ENCODE data around the gene HPD. TPM values are rescaled to one million over a fixed set of nuclear protein-coding genes. Genes with fewer than 3 reads are reported as not detected.
A peak's percentile ranks its signal among the peaks of the same experiment; 100 is the strongest.
"Not testable (repeated sequence)": the region's sequence is repeated elsewhere in the genome, so short reads cannot be mapped to it uniquely, and the experiment has no call there.

Gene HPD
- total and polyA plus RNA-seq, 12 donors = 1.6 to 13.0 (median 4.0) TPM

DNA sequence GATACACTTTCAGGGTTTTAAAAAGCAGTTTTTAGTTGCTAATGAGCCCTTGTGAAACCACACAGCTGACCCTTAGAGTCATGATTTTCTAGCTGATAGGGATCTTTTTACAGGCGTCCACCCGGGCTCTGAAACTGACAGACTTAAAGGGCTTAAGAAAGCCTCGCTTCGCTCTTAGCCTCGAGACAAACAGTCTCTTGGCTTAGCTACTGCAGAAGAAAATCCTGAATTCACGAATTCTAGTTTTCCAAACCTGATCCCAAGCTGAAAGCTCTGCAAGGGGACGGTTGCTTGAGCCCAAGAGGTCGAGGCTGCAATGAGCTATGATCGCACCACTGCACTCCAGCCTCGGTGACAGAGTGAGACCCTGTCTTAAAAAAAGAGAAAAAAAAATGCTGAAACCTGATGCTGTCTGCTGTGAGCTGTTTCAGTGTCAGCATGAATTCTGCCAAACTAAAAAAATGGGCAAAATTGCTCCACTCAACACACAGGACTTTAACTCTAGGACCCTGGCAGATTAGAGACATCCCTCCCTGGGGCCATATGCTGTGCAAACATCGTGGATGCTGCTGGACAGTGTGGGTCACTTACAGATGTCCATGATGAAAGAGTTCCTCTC, 3.1 kb upstream of the HPD start:
- intact Hi-C loops (cut with DNase I) = no loop called here
- TF ChIP-seq POLR2A (IDR thresholded peaks at IDR 0.05) = no peak
- TF ChIP-seq, protein P1, sequence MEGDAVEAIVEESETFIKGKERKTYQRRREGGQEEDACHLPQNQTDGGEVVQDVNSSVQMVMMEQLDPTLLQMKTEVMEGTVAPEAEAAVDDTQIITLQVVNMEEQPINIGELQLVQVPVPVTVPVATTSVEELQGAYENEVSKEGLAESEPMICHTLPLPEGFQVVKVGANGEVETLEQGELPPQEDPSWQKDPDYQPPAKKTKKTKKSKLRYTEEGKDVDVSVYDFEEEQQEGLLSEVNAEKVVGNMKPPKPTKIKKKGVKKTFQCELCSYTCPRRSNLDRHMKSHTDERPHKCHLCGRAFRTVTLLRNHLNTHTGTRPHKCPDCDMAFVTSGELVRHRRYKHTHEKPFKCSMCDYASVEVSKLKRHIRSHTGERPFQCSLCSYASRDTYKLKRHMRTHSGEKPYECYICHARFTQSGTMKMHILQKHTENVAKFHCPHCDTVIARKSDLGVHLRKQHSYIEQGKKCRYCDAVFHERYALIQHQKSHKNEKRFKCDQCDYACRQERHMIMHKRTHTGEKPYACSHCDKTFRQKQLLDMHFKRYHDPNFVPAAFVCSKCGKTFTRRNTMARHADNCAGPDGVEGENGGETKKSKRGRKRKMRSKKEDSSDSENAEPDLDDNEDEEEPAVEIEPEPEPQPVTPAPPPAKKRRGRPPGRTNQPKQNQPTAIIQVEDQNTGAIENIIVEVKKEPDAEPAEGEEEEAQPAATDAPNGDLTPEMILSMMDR (IDR thresholded peaks at IDR 0.05) = no peak
- Histone ChIP-seq H3K4me1 (replicated peaks in 1 of 2) (peaks cover 14% of the 10 kb centered on the region in 2 donors), H3K27ac (peak overlapping the region in 1 of 5 donors; percentile 26), H3K4me3 (no peak overlapping the region), H3K36me3 (replicated peaks in 1 of 2) (no peaks in the 10 kb centered on the region), H3K27me3 (no peaks in the 10 kb centered on the region), H3K9me3 (replicated peaks in 1 of 3) (no peaks in the 10 kb centered on the region)
- WGBS, 4 donors = 45 to 57% (median 51%) methylated on average over 11 of the region's 11 CpGs
- DNase-seq = no peak

DNA sequence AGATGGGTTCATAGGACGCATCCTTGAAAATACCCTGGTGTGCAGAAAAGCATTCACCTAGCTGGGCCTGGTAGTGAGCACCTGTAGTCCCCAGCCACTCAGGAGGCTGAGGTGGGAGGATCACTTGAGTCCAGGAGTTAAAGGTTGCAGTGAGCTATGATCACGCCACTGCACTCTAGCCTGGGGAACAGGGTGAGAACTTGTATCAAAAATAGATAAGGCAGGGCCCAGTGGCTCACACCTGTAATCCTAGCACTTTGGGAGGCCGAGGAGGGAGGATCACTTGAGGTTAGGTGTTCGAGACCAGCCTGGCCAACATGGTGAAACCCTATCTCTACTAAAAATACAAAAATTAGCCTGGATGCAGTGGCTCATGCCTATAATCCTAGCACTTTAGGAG, 2.0 kb upstream of the HPD start:
- H3K36me3 ChIP-seq (replicated peaks in 1 of 2); H3K4me3 ChIP-seq; intact Hi-C loops (cut with DNase I); H3K27me3 ChIP-seq; DNase-seq; H3K9me3 ChIP-seq (replicated peaks in 1 of 3); H3K27ac ChIP-seq: not testable (repeated sequence)
- H3K4me1 ChIP-seq (replicated peaks in 1 of 2) = peaks cover 14% of the 10 kb centered on the region in 2 donors
- 93 to 100% (median 96%) methylated on average over 3 to 4 of the region's 4 CpGs for WGBS, 4 donors

DNA sequence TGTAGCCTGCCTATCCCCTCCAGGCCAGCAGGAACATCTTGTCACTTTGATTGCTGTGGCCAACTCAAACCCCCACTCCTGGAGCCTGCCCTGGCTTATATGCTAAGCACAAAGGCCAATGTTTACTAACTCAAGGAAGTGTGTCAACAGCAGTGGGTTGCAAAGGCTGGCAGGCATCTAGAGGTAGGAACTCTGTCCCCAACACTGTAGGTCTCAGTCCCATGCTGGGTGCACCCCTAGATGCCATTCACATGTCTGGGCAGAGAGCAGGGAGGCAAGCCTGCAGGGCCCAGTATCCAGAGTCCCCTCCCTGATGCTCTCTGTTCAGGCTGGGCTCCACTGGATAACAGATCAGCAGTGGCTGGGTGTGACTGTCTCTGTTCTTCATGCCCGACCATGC, 1.6 kb upstream of the HPD start:
- H3K4me3 ChIP-seq = no peak overlapping the region
- H3K27me3 ChIP-seq = no peaks in the 10 kb centered on the region
- peaks cover 14% of the 10 kb centered on the region in 2 donors for H3K4me1 ChIP-seq (replicated peaks in 1 of 2)
- no peaks in the 10 kb centered on the region for H3K36me3 ChIP-seq (replicated peaks in 1 of 2)
- TF ChIP-seq POLR2A (IDR thresholded peaks at IDR 0.05) = no peak
- TF ChIP-seq, protein P1 (IDR thresholded peaks at IDR 0.05) = no peak
- peak overlapping the region in 2 of 5 donors; percentile 95 for H3K27ac ChIP-seq
- H3K9me3 ChIP-seq (replicated peaks in 1 of 3) = no peaks in the 10 kb centered on the region
- DNase-seq = no peak
- intact Hi-C loops (cut with DNase I) = no loop called here
- 100% methylated on average over 1 of the region's 1 CpG; no CpG with 5 or more reads in 1 of the 4 donors for WGBS, 4 donors

DNA sequence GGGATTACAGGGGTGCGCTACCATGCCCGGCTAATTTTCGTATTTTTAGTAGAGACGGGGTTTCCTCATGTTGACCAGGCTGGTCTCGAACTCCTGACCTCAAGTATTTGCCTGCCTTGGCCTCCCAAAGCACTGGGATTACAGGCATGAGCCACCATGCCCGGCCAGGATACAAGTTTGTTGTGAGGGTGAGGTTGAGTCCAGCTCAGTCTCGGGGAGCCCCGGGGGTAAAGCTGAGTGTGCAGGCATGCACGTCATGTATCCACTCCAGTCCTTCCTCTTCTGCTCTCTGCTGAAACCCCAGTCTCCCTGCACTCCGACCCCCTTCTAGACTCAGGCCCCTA, 369 bp downstream of the HPD start:
- Histone ChIP-seq H3K4me1 (replicated peaks in 1 of 2) (peaks cover 14% of the 10 kb centered on the region in 2 donors), H3K27me3 (no peaks in the 10 kb centered on the region), H3K4me3 (no peak overlapping the region), H3K9me3 (replicated peaks in 1 of 3) (no peaks in the 10 kb centered on the region), H3K27ac (peak overlapping the region; percentile 62 to 95 (median 90)), H3K36me3 (replicated peaks in 1 of 2) (no peaks in the 10 kb centered on the region)
- WGBS, 4 donors = 87 to 92% (median 89%) methylated on average over 10 of the region's 10 CpGs
- no peak for TF ChIP-seq POLR2A (IDR thresholded peaks at IDR 0.05)
- TF ChIP-seq, protein P1 (IDR thresholded peaks at IDR 0.05) = no peak
- no peak for DNase-seq
- intact Hi-C loops (cut with DNase I) = no loop called here

Measured in adrenal gland (tissue), 12 donors.